ENCODE measurements around the gene MYCN.

Gene MYCN

GRCh38 chr2:15980605-15981098, 40.3 kb downstream of the MYCN start:
- DNase-seq, result no peak

GRCh38 chr2:15981646-15982045, 41.3 kb downstream of the MYCN start:
- DNase-seq, result no peak

DNA sequence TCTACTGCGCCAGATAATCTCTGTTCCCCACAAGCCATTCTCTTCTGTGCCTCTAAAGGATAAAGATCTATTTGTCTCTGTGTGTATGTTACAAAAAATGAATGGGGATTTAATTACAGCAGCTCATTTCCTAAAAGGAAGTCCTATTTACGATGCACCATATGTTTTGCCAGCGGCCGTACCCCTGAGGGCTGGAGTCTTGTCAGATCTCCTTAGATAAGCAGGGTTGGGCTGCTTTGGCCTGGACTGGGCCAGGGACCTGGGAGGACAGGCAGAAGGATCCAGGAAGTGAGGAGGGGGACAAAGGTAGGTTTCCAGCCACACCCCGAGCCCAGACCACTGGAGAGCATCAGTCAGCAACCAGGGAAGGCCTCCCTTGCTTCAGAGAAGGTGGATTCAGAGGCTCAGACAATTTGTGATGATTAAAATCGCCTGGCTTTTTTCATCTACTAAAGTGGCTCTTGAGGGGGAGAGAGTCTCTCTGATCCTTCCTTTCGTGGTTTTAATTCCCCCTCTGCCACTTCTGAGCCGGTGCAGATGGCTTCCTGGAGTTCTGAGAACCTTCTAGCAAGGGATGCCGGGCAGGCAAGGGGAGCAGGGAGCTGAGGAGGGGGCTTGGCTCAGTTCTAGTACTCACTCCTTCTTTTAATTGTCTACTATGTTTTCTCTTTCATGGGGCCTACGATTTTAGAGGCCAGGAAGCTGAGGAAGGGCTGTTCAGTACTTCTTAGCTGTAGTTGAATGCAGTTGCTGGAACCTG, 42.1 kb downstream of the MYCN start:
- no peak for DNase-seq

DNA sequence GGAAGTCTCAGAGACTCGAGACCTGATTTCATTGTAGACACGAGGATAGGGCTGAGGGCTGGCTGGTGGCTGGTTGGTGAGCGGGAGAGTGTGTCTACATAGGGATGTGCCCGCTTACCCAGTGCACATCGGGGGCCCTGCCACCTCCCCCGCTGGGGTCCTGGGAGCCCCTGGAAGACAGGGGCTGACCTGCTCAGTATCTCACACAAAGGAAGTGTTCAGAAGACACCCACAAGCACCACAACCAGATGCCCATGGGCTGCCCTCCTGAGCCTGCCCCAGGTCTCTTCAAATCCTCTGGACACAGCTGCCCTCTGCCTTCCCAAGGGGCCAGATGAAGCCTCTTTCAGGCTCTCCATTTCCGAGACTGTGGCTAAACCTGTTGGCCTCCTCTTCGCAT, 43.1 kb downstream of the MYCN start:
- DNase-seq, result no peak

DNA sequence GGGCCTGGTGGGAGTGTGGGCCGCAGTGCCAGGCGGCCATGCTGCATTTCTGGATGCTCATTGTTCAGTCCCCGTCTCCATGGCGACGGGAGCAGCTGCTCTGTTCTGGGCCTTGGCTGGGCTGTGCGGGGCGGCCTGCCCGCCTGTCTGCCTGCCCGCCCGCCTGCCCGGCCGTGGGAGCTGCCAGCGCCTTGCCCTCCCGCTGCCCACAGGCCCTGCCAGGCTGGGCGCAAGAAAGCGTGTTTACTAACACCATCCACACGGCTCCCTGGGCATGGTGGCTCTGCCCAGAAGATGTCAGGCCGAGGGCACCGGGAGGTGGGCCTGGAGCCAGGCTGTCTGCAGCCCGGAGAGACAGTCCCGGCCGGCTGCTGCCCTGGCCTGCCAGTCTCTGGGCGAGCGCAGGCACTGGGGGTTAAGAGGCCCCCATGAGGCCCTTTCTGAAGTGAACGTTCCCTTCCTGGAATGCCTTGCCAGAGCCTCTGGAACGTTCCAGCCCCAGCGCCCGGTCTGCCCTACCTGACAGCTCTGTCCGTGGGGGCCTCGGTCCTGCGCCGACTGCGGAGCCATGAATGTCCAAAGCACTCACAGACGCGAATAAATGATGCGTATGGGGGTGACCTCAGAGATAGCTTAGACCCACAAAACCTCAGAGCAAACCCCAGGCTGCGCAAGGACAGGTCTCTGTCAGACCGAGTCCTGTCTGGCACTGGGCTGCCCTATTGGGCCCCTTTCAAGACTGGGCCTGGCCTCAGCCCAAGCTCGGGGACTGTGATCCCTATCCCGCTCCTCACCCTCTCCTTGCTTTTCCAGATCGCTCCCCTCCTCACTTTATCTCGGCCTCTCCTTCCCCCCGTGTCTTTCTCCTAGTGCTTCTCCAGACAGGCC, 44.3 kb downstream of the MYCN start:
- DNase-seq, result no peak

GRCh38 chr2:15985531-15985930, 45.2 kb downstream of the MYCN start:
- no peak for DNase-seq

GRCh38 chr2:15986068-15986560, 45.8 kb downstream of the MYCN start:
- no peak for DNase-seq

- no peak for DNase-seq
Observed at GRCh38 chr2:15986644-15987043, 46.3 kb downstream of the MYCN start.

GRCh38 chr2:15988733-15989132, 48.4 kb downstream of the MYCN start:
- DNase-seq, result no peak

GRCh38 chr2:15989559-15989958, 49.2 kb downstream of the MYCN start:
- no peak for DNase-seq

DNA sequence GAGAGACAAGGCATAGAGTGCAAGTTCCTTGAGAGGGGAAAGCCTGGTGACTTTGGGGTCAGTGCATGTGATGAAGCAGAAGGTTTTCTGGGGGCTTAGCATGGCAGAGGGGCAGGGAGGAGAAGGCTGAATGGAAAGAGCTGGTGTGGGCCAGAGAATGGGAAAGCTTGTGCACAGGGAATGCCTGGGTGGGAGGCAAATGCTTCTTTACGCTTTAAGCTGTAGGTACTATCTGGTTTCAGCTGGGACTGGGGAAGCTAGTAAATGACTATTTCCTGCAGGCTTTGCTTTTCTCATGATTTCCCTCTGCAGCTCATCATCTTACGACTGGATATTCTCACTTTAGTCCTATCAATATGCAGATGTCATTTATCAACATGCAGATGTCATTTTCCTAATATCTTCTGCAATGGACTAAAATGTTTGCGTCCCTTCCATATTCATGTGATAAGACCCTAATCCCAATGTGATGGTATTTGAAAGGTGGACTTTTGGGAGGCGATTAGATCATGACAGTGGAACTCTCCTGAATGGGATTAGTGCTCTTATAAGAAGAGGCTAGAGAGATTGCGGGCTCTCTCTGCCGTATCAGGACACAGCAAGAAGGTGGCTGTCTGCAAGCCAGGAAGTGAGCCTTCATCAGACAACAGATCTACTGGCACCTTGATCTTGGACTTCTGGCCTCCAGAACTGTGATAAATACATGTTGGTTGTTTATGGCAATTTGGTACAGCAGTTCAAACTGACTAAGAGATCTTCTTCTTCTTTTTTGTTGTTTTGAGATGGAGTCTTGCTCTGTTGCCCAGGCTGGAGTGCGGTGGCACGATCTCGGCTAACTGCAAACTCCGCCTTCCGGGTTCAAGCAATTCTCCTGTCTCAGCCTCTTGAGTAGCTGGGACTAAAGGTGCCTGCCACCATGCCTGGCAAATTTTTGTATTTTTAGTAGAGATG, 50.1 kb downstream of the MYCN start:
- DNase-seq, result no peak

- no peak for DNase-seq
Observed at GRCh38 chr2:15991231-15991630, 50.9 kb downstream of the MYCN start.

DNA sequence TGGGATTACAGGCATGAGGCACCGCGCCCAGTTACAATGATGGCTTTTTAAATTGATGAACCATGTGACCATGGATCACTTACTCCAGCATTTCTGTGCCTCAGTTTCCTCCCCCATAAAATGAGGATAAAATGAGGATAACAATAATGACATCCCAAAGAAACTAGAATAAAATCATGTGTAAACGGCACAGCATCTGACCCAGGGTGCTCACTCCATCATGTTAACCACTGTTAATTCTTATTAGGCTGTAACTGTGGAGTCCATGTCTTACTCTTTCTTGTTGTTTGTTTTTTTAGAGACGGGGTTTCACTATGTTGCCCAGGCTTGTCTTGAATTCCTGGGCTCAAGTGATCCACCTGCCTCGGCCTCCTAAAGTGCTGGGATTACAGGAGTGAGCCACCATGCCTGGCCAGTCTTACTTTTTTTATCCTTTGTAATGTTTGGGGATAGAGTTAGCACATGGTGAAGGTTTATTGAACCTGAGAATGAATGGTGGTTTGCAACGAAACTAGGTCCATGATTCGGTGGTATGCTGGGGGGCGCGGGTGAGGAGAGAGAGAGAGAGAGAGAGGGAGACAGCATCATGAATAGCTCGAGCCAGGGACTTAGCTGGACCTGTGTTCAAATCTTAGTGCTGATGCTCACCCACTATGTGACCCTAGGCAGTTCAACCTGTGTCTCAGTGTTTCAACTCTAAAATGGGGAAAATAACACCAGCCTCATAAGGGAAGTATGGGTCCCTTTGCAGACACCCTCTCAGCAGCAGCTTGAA, 52.3 kb downstream of the MYCN start:
- no peak for DNase-seq

DNA sequence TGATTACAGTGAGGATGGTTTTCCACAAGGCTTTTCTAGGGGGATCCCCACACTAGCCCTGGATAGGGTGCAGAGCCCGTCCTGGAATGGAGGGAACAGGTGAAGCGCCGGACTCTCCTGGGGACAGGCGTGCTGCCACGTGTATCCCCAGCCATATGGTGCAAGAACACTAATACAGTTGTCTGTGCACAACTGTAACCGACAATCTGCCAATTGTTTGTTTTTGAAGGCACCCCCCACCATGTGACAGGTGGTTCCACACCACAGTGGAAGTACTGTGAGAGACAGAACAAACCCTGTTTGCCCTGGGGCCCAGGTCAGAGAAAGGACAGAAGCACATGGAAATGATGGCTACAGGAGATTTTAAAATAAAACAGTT, 52.9 kb downstream of the MYCN start:
- DNase-seq, result no peak

- DNase-seq, result no peak
Observed at GRCh38 chr2:15993666-15994065, 53.3 kb downstream of the MYCN start.

- no peak for DNase-seq
Observed at GRCh38 chr2:15995603-15996002, 55.3 kb downstream of the MYCN start.
